HG03103 (cell line): Measurements from ENCODE around the gene FBXW7.
"Not testable (repeated sequence)": the region's sequence is repeated elsewhere in the genome, so short reads cannot be mapped to it uniquely, and the experiment has no call there.

ENCODE experiments used
- ATAC-seq: cut with Tn5 transposase; IDR thresholded peaks from one replicate; pipeline ENCODE4 v1.9.1; 2021; ENCODE audit warnings: low read depth; ENCODE audit not compliant: unreplicated experiment

FBXW7 gene

GRCh38 chr4:152535903-152536544 is at the start of gene FBXW7:
Gene FBXW7, minus strand, starts transcription at chr4:152536092. Its CDS starts 124,289 bp downstream, at chr4:152411803.
- ATAC-seq = peak; percentile 77

GRCh38 chr4:152585023-152585441 is 49.1 kb upstream of the FBXW7 start:
- no peak for ATAC-seq

GRCh38 chr4:152581536-152582160 is 45.8 kb upstream of the FBXW7 start:
- no peak for ATAC-seq

- ATAC-seq = no peak
Measured at GRCh38 chr4:152579916-152580315, 44.0 kb upstream of the FBXW7 start.

- no peak for ATAC-seq
Measured at GRCh38 chr4:152579107-152579764, 43.3 kb upstream of the FBXW7 start.

GRCh38 chr4:152578670-152579069 is 42.8 kb upstream of the FBXW7 start:
- ATAC-seq = no peak

GRCh38 chr4:152577708-152578396 is 42.0 kb upstream of the FBXW7 start:
- peak; percentile 75 for ATAC-seq

GRCh38 chr4:152575533-152575932 is 39.6 kb upstream of the FBXW7 start:
- ATAC-seq = no peak

GRCh38 chr4:152573861-152574260 is 38.0 kb upstream of the FBXW7 start:
- no peak for ATAC-seq

- no peak for ATAC-seq
Measured at GRCh38 chr4:152572417-152573086, 36.7 kb upstream of the FBXW7 start.

- no peak for ATAC-seq
Measured at GRCh38 chr4:152571770-152572169, 35.9 kb upstream of the FBXW7 start.

GRCh38 chr4:152571296-152571695 is 35.4 kb upstream of the FBXW7 start:
- ATAC-seq = no peak

GRCh38 chr4:152565333-152565732 is 29.4 kb upstream of the FBXW7 start:
- ATAC-seq = no peak

GRCh38 chr4:152564336-152564735 is 28.4 kb upstream of the FBXW7 start:
- ATAC-seq = no peak

GRCh38 chr4:152563209-152563608 is 27.3 kb upstream of the FBXW7 start:
- no peak for ATAC-seq

- no peak for ATAC-seq
Measured at GRCh38 chr4:152559641-152560040, 23.7 kb upstream of the FBXW7 start.

- ATAC-seq = no peak
Measured at GRCh38 chr4:152558396-152558795, 22.5 kb upstream of the FBXW7 start.

GRCh38 chr4:152556834-152557233 is 20.9 kb upstream of the FBXW7 start:
- ATAC-seq = no peak

GRCh38 chr4:152556283-152556682 is 20.4 kb upstream of the FBXW7 start:
- ATAC-seq = no peak

GRCh38 chr4:152554742-152555141 is 18.9 kb upstream of the FBXW7 start:
- no peak for ATAC-seq

- ATAC-seq = not testable (repeated sequence)
Measured at GRCh38 chr4:152550687-152551086, 14.8 kb upstream of the FBXW7 start.
